Kasumi-1 (cell line): ENCODE results near the gene NIT1.

Experiments
- DNase-seq, 2 experiments: peaks; one replicate each; lab custom pipeline; 2025; lab: John Stamatoyannopoulos, UW

Gene NIT1, protein sequence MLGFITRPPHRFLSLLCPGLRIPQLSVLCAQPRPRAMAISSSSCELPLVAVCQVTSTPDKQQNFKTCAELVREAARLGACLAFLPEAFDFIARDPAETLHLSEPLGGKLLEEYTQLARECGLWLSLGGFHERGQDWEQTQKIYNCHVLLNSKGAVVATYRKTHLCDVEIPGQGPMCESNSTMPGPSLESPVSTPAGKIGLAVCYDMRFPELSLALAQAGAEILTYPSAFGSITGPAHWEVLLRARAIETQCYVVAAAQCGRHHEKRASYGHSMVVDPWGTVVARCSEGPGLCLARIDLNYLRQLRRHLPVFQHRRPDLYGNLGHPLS

DNA sequence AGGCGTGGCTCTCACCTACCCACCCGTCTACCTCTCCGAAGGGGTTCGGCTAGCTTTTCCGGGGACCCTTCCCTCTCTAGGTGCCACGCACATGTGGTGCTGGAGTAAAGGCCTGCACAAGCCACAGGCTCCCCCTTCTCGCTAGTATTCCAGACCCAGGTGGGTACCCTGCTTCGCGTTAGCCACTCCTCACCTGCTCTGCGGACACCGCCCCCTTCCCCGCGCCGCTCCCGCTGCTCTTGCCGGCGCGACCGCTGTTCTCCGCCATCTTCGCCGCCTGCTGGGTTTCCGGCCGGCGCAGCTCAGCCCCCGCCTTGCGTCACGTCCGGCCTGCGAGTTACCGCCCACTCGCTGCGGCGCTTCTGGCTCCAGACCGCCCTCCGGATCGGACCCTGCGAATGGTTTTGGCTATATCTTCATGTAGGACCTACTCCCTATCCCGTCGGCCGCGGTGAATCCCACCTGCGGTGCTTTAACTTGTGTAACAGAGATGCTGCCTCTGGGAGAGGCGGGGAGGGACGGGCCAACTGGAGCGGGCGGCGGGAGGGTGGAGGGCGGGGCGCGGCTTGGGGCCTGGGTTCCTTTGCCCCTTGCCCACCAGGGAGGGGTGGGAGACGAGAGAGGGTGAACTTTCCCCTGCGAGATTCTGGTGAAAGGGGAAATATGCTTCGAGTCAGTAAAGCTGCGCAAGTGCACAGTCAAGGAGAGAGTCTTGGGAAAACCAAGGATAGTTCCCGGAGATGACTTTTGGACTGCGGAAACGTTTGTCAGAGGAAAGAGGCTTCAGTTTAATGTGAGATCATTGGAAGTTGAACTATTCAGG, at the start of gene NIT1, which contains the start of gene PFDN2:
NIT1 (plus strand) TSS at position 347 of the 823 bp plus-strand sequence; CDS start at position 419, 72 bp downstream.
PFDN2 (minus strand) TSS at position 279 of the 823 bp plus-strand sequence; CDS start at position 268, 11 bp downstream.
- peak; percentile 77 for DNase-seq

DNA sequence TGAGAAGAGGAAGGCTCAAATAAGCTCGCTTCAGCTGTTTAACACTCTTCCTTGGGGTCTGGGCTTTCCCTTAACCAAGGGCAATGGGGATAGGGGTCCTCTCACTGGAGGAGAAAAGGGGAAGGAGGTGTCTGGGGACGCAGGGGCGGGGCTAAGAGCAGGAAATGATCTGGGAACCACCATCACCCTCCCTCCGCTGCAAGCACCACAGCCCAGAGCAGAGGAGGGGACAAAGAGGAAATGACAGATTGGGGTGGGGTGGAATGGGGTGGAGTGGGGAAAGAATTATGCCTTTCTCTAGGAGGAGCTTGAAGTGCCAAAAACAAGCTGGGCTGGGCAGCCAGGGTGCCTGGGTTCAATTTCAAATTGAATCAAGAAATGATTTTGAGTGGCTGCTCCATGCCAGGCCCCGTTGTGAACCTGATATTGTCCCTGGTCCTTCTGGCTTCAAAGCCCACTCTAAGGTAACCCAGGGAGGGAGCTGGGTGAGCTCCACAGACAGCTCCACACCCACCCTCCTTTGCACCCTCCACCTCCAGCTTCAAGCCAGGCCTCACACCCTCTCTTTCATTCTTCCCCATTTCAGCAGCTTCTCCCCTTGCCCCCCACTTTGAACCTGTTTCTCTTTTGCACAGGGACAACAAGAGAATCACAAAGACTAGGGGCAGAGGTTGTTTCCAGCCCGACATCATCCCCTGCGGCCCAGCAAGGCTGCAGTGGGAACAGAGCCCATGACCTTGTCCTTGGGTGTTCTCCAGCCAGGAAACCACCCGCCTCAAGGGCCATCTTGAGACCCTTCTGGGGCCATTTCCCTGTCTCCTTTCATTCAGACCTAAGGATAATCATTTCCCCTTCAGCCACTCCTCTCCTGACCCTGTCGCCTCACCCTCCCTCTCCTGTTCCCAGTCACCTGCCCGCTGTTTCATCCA, 49.3 kb upstream of the NIT1 start:
- DNase-seq, result peak; percentile 97 to 98

DNA sequence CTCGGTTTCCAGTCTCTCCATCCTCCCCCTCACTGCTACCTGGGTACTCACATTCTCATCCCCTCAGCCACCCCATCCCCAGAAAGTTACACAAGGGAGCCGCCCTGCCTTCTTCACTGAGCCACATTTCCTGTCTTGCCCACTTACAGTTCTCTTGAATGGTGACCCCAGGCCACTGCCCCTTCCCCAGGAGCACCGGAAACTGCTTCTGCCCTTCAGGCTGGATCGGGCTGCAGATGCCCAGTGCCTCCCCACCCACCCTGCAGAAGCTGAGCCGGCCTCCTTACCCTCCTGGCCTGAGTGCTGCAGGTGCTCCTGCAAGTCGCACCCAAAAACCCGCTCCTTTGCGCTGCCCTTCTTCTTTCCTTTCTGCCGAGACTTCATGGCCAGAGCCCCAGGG, 48.7 kb upstream of the NIT1 start:
- DNase-seq, result no peak

DNA sequence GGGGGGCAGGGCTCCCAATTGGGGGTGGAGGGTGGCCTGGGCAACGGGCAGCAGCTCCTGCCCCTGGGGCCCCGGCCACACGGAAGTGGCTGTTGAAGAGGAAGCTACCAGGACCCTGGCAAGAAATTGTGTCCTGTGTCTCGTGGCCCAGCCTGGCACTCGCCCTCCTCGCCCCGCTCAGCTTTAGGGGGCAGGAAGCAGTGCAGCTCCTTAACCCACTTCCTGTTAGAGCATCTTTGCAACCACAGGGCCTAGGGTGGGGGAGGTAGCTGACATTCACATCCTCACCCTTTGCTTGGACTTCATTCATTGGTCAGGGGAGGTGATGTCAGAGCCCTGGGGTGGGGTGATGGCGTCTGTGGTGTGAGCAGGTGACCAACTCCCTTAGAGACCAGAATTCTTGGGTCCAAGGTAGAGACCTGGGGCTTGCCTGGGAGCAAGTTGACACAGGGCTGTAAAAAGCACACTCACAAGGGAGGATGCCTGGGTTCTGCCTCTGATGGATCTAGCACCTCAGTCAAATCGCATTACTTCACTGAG, 48.1 kb upstream of the NIT1 start, which contains the start of gene ARHGAP30:
ARHGAP30 (minus strand) TSS at position 161 of the 540 bp plus-strand sequence. CDS start 267 bp downstream, outside the sequence.
- DNase-seq, result peak; percentile 93 to 94

DNA sequence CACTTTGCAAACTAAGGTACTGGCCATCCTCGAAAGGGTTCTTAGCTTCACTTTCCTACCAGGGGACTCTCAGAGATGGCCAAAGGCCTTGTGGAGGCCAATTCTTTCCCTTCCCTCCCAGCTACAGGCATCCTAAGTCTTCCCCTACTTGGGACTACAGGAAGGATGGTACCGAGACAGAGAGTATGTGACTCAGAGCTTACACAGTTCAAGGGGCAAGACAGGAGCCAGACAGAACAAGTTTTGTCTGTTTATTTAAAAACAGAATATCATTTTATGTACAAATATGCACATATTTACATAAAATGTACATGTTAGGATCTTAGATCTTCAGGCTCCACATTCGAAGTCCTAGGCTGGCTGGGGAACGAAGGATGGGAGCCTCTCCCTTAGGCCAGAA, 47.1 kb upstream of the NIT1 start:
- no peak for DNase-seq

DNA sequence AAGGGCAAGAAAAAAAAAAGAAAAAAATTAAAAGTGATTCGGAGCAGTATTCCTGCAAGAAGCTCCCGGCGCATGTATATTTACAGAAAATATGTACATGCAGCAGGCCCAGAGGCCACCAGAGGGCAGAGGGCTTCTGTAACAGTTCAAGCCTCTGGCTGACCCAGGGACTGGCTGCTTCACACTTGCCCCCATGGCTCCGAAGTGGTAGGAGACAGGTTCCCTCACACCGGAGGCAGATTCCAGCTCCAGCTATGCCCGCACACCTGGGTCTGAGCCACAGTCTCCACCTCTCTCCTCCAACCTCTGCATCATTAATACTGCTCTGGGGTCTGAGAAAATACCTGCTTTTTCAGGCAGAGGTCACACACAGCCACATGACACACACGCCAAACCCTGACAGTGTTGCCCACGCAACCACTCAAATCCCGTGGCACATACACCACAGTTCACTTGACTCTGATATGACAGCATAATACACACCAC, 46.0 kb upstream of the NIT1 start:
- peak; percentile 41 to 70 for DNase-seq

DNA sequence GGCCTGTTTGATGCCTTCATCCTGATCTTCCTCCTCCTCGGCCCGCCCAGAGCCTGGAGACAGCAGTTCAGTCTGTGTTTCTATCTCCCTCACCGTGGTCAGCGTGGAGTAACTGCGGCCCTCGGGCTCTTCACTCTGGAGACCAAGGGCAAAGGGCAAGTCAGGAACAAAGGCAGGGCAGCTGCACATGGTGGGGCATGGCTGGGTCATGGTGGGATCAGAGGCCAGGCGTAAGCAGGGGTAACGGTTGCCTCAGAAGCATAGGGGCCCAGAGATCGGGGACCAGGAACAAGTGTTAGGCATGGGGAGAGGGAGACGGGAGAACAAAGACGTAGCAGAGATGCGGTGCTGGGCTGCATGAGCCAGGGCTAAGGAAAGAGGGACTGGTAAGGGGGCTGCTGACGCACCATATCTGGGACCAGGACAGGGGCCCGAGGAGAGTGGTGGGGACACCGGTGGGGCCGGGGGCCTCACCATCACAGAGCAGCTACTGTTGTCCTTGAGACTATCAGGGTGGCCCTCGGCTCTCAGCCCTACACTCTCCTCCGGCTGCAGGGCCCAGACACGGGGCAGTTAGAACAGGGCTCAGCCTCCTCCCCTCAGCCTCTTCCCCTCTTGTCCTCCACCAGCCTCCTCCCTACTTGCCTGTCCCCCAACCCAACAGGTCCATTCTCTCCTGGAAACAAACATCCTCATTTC, 45.0 kb upstream of the NIT1 start:
- no peak for DNase-seq

DNA sequence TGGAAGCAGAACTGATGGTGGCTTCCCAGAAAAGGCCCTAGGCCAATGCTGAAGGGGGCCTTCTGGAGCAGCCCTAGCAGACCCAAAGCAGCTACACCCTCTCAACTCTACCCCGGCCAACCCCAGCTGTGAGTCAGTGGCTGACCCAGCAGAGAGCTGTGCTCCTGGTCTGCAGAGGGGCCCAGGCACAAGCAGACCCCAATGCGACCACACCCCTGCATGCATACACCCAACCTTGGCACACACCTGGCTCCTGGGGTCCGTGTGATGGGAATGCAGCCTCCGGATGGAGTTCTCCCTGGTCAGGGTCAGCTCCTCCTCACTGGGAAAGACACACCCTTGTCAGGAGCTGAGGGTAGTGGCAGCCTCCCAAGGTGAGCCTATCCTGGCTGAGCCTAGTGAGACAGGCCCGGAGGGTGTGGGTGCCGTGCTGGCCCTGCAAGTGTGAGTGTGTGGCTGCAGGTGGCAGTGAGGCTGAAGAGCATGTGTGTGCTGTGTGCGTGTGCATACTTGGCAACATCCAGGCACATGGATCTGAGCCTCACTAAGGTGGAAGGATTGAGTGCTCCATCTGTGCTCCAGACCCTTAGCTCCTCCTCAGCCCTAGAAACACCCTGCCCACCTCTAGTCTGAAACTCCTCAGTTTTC, 44.3 kb upstream of the NIT1 start:
- no peak for DNase-seq

DNA sequence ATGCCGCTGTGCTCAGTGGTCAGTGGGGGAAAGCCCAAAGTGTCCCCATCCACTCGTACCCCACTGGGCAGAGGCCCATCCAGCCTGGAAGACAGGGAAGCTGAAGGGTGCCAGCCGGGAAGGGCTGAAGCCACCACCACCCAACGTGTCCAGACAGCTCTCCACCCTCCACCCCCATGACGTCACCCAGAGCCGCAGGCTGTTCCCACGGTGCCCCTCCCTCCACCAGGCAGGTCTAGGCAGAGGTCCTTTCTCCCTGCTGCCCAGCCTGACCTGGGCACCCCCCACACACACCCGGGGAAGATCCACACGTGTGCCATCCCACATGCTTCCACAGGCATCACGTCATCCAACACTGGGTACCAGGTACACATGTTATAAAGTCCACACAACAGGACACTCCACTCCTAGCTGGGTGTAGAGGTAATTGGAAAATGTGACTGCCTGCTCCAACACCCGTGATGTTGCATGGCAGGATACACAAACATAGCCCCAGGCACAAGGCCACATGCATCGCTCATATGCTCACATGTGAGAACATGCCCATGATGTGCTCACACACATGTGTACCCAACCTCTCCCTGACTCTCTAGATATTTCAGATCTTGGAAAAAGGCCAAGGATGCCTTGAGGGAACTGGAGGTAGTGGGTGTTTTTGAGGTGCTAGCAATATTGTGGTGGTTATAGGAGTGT, 43.1 kb upstream of the NIT1 start:
- DNase-seq, result no peak

DNA sequence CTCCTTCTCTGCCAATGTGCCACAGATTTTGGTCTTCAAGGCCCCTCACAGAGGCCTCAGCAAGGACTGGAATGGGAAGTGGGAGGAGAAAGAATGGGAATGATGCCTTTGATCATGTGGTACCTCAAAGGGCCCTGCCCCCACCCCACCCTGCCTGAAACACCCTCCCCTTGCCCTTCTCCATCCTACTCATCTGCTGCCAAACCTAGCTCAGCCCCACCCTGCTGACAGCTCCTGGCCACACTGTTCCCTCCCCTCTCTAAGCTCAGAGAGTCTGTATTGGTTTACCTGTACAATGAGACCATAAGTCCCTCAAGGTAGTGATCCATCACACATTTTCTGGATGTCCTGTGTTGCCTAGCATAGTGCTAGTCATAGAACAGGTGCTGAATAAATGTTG, 41.5 kb upstream of the NIT1 start:
- no peak for DNase-seq

DNA sequence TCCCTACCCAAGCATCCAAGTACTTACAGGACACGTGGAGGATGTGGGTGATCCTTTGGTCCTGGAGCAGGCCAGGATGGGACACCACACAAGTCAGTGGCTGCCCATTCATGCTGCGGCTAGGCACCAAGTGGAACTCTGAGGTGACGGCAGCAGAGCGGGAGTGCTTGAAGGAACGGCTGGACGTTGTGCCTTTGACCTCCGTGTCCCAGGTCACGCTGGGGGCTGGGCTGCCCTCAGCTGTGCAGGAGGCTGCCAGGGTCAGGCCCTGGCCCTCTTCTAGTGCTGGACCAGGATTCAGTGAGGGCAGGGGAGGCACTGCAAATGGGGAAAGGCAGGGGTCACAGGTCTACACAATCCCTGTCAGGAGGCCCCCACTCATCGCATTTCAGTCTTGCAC, 40.5 kb upstream of the NIT1 start:
- DNase-seq, result no peak

DNA sequence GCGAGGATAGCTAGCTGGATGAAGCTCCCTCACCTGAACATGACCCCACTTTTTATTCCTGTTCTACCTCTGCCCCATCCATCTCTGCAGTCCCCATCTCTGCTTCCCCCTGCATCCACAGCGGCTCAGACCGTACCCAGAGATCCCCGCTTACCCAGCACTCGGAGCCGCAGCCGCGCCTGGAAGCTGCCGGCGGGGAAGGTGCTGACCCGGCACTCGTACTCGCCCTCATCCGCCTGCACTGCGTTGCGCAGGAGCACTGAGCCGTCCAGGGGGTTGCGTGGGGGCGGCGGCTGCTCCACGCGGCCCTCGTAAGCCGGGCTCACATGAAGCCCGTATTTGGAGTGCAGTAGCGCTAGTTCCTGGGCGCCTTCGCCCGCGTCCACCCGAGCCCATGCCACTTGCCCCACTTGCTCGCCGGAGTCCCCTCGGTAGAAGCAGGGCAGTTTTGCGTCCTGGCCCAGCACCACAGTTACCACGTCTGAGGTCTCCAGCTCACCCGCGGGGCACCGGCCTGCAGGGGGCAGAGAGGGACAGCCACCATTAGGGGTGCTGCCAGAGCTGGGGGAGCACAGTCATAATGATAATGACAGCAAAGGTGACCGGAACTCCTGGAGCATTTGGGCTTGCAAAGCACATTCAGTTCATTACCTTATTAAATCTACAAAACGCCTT, 38.3 kb upstream of the NIT1 start:
- DNase-seq, result no peak

DNA sequence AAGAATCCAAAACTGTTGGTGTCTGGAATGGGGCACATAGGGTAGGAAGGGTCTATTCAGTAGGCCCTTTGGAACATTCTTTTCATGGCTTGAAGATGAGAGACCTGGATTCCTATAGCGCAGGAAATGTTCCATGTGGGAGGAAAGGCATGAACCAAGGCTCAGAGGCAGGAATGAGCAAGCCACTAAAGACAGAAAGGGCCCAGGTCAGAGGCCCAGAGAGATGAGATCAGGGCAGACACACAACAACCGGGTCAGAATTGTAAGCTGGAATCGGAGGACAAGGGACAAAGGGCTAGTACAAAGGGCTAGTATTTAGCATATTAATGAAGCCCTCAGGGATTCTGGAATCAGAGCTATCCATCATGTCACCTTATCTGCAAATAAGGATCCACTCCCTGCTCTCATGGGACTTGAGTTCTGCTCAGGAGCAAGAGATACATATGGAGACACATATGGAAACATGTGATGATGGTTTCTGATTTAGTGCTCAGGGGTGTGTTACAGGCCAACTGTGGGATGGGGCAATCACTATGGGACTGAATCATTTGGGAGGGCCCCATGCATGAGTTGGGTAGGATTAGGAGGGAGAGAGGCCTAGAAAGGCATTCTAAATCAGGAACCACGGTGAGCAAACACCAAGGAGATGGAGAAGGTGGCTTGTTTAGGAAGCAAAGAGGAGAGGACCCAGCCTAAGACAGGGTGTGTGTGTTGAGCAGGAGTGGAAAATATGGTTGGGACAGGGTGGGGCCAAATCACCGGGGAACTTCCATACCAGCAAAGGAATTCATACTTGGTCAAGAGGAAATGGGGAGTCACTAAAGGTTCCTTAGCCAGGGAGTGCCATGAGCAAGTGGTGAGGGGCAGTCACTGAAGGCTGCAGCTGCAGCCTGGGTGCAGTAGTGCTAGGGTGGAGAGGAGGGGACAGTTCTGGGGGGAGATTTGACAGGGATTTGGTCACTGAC, 37.2 kb upstream of the NIT1 start:
- DNase-seq, result no peak

DNA sequence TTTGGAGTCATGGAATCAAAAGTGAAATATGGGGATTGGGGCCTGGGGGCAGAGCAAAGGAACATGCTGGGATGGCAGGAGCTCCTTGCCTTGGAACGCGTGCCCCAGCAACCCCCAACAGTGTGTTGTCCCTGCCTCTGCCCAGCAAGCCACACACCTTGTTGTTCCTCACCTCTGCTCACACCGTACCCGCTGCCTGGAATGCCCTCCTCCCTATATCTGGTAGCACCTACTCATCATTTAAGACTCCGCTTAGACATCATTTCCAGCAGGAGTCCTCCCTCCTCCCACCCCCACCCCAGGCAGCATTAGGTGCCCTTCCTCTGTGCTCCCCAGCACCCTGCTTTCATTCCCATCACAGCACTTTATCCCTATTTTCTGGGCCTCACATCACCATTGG, 36.4 kb upstream of the NIT1 start:
- no peak for DNase-seq

DNA sequence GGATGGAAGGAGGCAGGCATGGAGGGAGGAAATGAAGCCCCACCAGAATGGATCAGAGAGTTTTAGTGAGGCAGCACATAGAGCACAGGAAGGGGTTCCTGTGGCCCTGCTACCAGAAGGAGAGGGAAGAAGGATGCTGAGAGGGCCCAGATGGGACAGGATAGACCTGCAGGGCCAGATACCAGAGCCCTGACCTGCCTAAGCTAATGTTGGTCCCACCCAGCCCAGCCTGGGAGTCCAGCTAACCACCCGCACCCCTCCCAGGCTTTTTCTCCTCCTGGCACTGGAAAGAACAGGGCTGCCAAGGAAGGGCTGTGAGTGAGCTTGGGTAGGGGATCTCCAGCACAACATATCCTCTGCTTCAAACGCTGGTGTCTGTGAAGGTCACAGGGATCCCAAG, 35.4 kb upstream of the NIT1 start:
- DNase-seq, result no peak

DNA sequence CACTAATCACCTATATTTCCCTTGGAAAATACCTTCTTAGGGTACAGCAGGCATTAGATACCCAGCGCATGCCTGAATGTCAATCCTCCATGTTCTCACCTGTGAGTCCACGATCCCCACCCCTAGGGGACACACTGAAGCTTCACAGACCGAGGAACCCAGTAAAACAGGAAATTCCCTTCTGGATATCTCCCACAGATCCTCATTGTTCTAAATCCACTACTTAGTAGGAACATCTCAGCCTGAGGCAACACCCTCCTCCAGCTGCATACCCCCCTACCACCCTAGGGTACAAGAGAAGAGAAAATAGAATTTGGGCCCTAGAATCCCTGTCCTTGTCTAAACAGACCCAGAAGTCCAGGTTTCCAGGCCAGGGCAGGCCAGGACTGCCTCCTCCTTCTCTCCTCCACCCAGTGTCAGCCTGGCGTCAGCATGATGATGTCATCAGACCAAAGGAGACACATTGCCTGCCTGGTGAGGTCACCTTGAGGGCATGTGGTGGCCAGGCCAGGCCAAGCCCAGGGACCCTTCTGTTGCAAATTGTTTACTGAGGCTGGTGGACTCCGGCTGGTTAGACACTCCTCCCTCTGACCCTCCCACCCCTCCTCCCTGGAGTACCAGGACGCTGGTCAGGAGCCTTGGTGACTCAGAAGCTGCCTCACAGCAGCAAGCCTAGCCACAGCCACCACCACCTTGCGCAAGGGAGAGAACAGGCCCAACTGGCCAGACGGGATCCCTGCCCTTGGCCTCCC, 34.7 kb upstream of the NIT1 start:
- no peak for DNase-seq
